HG02884 (cell line): Measurements from ENCODE around the gene SYNE2.

ENCODE experiments used
- ATAC-seq: cut with Tn5 transposase; IDR thresholded peaks from one replicate; pipeline ENCODE4 v1.9.1; 2021; ENCODE audit warnings: mild to moderate bottlenecking, moderate library complexity; ENCODE audit not compliant: unreplicated experiment

The SYNE2 gene

GRCh38 chr14:64064447-64064846, 211.6 kb downstream of the SYNE2 start:
- ATAC-seq: no peak

GRCh38 chr14:64069634-64070359, 217.0 kb downstream of the SYNE2 start:
- no peak for ATAC-seq

GRCh38 chr14:64074961-64075612, 222.3 kb downstream of the SYNE2 start:
- no peak for ATAC-seq

GRCh38 chr14:64075613-64076005, 222.8 kb downstream of the SYNE2 start:
- no peak for ATAC-seq

GRCh38 chr14:64080452-64080851, 227.6 kb downstream of the SYNE2 start:
- ATAC-seq: no peak

GRCh38 chr14:64081174-64081746, 228.5 kb downstream of the SYNE2 start:
- ATAC-seq: no peak

- no peak for ATAC-seq
Observed at GRCh38 chr14:64082837-64083236, 230.0 kb downstream of the SYNE2 start.

GRCh38 chr14:64088647-64088964, 235.8 kb downstream of the SYNE2 start:
- ATAC-seq: no peak

- no peak for ATAC-seq
Observed at GRCh38 chr14:64089920-64090319, 237.1 kb downstream of the SYNE2 start.

GRCh38 chr14:64091217-64091616, 238.4 kb downstream of the SYNE2 start:
- no peak for ATAC-seq

GRCh38 chr14:64092338-64092737, 239.5 kb downstream of the SYNE2 start:
- ATAC-seq: no peak

GRCh38 chr14:64092940-64093339, 240.1 kb downstream of the SYNE2 start:
- no peak for ATAC-seq

GRCh38 chr14:64095620-64096019, 242.8 kb downstream of the SYNE2 start:
- ATAC-seq: no peak

GRCh38 chr14:64098120-64098519, 245.3 kb downstream of the SYNE2 start:
- no peak for ATAC-seq

- ATAC-seq: no peak
Observed at GRCh38 chr14:64107438-64107837, 254.6 kb downstream of the SYNE2 start.

- no peak for ATAC-seq
Observed at GRCh38 chr14:64109819-64110554, 257.2 kb downstream of the SYNE2 start.

- no peak for ATAC-seq
Observed at GRCh38 chr14:64110802-64111201, 258.0 kb downstream of the SYNE2 start.

GRCh38 chr14:64112867-64113678, 260.3 kb downstream of the SYNE2 start:
- ATAC-seq: no peak

GRCh38 chr14:64114166-64114565, 261.4 kb downstream of the SYNE2 start:
- ATAC-seq: no peak

GRCh38 chr14:64114796-64115195, 262.0 kb downstream of the SYNE2 start:
- ATAC-seq: no peak

GRCh38 chr14:64115401-64115800, 262.6 kb downstream of the SYNE2 start:
- ATAC-seq: no peak
